NCI-H2196 treated with DMSO at 0.1 percent for 48 hours (cell line): ENCODE data around the gene KCNIP2.

Source experiments
- DNase-seq: peaks from one replicate; lab custom pipeline; 2025; ENCODE audit not compliant: unreplicated experiment; lab: John Stamatoyannopoulos, UW

The KCNIP2 gene

DNA sequence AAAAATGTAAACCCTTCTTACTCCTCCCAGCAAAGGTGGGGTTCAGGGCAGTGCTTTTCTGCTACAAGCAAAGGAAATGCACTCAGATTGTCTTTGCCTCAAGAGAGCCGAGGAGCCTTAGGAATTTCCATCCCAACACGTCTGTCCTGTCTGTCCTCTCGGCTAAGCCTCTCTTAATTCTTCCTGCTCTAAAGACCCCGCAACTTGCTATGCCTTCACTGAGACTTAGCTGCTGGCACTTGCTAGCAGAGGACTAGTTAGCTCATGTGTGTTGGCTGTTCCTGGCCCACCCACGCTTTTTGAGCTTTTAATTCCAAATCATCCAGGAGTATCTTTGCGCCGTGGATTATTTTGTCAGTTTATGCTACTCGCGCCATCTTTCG, 59.9 kb downstream of the KCNIP2 start:
- DNase-seq: no peak

DNA sequence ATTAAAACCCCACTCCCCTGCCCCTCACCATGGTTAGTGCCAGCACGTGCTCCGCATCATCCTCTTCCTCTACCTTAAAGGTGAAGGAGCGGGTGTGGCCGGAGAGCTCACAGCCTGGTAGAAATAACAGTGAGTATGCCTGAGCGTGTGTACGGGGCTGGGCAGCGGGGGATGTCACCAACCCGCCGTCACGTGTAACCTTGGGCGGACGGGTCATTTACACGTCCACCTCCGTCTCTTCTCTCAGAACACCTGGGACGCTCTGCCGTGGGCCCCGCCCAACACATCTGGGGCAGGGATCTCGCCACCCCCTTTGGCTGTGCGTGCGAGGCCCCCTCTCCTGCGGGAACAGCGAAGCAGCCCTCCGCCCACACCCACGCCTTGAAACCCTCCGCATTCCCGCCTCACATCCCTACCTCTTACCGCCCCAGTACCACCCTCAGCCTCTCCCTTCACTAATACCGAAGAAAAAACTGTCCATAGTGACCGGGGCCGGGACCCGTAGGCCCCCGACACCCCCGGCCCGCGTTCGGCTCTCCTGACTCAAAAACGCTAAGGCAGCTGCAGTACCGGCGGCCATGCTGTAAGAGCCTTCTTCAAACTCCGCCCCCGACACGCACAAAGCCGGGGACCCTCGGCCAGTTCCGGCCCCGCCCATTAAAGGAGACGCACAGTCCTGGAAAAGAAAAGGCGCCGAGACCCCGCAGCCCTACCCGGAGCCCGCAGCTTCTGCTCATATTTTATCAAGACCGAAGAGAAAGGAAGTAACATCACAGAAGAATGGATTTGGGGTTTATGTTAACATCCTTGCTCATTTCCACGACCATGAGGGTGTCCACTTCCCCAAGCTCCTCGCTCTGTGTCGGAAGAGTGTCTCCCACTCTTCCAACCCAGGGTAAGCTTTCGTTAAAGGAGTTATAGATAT, 60.5 kb downstream of the KCNIP2 start, which contains the start of gene NPM3:
Gene NPM3 (minus strand): TSS at position 636 of the 925 bp plus-strand sequence. CDS start 56 bp downstream, at position 580.
- DNase-seq: peak; percentile 15

DNA sequence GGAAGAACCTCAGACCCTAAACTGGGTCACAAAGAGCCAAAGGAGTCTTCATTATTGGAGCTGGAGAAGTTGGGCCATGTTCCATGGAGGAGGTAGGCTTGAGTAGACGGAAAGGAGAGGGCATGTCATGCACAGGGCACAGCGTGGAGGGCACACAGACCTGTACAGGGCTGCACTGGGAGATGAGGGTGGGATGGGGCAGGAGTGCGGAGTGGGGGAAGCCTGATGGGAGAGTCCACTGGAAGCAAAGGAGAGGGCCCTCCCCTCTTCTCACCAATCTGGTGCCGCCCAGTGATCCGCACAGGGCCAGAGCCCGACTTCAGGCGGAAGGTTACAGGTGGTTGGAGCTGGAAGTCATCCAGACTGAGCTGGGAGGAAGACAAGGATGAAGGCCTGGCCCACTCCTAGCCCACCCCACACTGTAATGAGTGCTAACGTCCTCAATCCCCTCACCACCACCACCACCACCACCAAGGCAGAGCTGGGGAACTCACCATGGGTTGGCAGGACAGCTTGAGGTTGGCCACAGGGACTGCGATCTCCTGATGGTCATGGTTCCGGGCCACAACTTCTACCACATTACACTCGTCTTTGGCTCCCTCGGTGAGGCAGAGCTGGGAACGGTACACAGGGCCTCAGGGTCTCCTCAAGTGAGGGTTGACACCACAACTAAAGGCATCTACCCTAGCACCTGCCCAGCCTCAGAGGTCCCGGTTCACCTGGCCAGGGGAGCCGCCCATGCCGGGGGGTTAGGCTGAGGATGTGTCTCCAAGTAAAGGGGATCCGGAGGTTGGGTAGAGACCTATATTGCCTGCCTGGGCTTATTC, 61.4 kb downstream of the KCNIP2 start:
- DNase-seq: no peak

DNA sequence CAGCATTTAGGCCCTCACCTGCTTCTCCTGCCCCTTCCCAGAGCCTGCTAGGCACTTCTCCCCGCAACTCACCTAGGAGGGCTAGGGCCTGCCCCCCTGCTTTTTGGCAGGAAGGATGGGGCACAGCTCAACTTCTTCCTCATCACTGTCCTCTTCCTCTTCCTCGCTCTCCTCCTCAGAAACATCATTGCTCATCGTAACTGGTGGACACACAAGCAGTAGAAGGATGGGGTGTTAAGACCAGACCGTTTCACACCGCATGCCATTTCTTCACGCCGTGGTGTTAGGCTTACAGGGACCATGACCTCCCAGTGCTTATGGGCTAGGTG, 62.0 kb downstream of the KCNIP2 start:
- no peak for DNase-seq

GRCh38 chr10:101780818-101781654, 62.6 kb downstream of the KCNIP2 start:
- peak; percentile 12 for DNase-seq

DNA sequence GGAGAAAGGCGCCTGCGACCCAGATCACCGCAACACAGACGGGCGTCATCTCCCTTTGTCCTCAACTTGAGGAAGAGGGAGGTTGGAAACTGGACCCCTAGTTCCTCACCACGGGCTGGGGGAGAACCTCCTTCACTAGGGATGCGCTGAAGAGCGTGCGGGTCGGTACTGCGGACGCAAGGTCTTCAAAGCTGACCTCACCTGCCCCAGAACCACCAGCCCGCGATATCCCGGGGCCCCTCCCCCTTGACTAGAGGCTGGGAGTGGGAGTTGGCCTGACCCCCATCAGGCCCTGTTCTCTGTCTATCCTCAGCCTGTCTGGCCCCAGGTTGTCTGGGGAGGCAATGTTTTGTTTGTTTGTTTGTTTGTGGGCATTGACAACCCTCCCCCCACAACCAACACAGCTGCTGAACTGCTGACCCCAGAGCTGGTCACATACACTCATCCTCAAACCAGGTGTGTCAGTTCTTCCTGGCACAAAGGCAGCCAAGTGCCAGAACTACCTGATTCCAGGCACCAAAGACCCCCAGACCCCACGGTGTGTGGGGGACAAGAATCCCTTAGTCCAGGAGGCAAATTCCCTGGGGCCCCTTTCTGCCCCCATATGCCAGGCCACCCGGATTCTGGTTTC, 63.3 kb downstream of the KCNIP2 start:
- DNase-seq: no peak

DNA sequence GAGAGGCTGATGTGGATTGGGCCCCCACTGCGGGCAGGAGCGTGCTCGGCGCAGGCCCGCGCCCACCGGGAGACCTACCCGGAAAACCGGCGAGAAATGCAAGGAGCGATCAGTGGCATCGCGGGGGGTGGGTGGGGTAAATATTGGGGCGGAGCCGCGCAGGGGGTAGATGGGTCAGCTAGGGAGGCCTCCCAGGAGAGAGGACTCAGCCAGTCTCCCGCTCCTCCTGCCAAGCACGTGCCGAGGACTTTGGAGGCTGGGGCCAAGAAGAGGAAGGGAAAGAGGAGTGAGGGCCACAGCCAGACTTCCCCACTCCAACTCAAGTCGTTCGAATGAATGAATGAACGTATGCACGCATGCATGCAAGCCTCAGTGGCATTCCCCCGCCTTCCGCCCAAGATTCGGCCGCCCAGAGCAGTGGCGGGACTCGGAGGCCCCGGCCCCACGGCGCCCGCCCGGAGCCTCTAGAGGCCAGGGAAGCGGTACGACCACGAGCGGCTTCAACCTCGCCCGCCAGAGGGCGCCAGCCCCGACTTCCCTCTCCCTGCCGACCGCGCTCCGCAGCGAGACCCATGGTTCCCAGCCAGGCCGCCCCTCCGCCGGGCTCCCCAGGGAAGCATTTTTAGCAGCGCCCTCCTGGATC, 63.9 kb downstream of the KCNIP2 start:
- DNase-seq: no peak

DNA sequence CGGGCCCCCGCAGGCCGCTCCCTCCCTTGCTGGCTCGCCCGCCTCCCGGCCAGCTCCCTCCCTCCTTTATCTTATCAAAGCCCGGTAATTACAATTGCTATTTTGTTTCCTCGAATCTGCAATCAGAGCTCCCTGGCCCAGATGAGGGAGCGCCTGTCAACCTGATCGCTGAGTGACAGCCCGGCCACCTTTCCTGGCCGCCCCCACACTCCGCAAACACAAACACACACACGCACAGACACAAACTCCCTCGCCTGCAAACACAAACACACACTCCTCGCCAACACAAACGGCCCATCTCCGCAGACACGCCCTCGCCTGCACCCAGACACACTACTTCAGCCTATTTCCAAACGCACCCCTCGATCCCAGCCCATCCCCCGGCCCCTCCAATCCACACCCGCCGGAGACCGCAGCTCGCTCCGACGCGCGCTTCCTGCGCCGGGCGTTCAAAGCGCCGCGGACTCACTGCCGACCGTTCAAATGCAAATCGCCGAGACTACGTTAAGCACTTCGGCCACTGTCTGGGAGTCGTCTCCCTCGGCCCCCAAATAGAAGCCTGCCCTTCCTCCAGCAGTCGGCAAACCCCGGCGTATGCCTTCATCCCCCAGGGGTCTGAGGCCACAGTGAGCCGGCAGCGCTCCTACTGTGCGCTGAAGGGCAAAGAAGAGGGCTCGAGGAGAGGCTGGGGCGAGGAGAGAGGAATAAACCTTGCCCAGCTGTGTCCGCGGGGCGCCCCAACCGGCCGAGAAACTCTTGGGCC, 64.6 kb downstream of the KCNIP2 start:
- no peak for DNase-seq

GRCh38 chr10:101778151-101778780, 65.3 kb downstream of the KCNIP2 start:
- DNase-seq: no peak

DNA sequence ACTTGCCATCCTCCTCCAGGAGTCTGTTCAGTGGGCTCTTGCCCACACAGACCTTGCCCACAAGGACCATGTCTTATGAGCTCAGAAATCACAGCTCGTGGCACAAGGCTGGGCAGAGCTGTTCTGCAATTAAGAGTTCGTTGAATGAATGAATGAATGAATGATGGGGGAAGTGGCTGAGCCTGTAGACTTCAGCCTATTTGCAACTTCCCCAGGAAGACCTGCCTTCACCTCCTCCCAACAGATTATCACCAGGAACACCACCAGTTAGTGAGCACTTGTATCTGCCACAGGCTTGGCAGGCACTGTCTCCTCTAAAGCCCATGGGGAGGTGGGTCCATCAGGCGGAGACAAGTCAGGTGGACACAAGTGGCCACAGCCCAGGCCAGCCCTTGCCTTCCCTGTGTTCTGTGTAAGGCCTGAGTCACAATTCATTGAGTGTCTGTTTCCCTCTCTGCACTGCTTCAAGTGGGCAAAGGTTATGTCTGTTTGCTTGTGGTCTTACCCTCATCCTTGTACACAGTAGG, 65.9 kb downstream of the KCNIP2 start:
- no peak for DNase-seq

DNA sequence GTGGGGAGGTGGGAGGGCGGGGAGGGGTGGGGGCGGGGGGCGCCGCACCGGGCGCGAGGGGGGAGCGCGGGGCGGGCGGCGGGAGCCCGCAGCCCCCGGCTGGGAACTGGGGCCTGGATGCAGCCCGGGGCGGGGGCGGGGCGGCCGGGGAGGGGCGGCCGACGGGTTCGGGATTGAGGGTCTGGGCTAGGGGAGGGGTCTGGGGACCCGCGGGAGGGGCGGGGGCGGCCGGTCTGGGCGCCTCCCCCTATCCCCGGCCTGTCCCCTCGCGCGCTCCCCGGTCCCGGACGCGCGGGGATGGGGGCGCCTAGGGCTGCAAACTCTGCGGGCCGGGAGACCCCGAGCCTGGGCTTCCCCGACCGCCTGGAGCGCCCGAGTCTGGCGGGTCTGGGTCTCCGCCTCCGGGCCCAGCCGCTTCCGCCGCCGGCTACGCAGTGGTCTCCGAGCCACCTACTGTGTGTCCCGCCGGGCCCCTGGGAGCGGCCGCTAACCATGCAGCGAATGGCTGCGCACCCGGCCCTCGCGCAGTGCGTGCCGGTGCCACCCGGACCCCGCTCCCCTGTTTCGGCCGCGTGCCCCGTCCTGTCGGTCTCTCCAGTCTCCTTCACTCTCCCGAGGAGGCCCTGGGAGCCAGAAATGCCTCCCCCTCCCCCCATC, 67.3 kb downstream of the KCNIP2 start:
- no peak for DNase-seq
